Activated CD8-positive, alpha-beta memory T cell treated with anti-CD3 and anti-CD28 coated beads for 4 hours (primary cell): ENCODE measurements around the gene FAM227B.
"Not testable (repeated sequence)": the region's sequence is repeated elsewhere in the genome, so short reads cannot be mapped to it uniquely, and the experiment has no call there.

Experiments used
- DNase-seq, 2 donors: peaks; one replicate each; pipeline ENCODE4 v3.0.0-alpha.2; 2020; ENCODE audit warnings: low read depth in 2 of 2

Gene FAM227B, protein sequence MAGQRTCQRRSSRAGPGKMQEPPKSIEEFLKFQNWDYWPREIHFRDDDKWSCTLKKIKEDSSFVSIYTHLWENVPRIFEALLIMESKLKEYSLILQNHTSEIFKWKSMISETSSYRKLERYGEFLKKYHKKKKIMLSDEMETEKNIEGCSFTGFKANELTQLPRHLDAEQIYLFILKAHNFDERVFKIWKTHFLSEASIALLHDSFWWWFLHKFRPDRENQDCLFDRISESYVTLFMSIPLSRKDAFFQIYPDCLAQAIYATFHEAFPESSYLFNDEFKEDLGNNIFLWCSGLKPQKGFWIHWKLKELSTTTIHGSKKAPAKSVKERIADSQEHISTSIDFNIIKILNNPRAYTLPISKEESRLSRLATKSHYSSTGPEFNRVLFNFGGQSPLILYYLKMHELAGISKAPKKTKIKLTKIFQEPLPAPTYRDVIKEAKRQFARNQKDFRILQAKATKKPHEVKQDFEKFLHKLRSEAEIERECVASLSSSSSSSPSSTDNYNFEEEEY

DNA sequence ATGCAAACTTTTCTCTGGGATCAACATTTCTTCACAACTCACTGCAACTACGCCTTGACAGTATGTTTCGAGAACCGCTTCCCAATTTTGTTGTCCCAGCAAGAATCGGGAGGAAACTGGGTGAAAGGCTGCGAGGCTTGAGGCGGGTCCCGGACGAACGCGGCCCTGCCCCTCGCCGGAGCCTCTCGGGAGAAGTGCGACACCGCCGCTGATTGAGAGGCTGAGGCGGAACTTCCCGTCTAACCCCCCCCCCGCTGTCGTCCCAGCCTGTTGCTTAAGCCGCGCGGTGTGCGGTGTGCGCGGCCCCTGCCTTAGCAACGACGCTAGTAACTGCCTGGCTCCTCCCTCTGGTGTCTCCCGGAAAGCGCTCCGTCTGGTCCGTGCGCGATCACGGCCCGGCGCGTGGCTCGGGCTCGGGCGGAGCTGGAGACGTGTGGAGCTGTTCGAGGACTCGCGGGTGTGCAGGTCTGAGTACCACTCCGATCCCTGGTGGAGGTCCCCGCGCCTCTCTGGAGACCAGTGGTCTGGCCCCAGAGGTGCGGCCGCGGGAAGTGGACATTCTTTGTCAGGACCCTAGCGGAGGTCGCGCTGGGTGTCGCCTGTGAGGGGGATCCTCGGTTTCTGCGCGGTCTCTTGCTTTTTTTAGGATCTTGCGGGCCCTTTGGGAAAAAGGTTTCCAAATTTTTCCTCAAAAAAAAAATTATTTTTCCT, at the start of gene FAM227B, which contains the start of gene DTWD1:
Gene FAM227B (minus strand): TSS at position 161 of the 711 bp plus-strand sequence. CDS start 5,647 bp downstream, outside the sequence.
Gene DTWD1 (plus strand): TSS at position 391 of the 711 bp plus-strand sequence. CDS start 4,120 bp downstream, outside the sequence.
- peak; percentile 86 to 89 for DNase-seq

DNA sequence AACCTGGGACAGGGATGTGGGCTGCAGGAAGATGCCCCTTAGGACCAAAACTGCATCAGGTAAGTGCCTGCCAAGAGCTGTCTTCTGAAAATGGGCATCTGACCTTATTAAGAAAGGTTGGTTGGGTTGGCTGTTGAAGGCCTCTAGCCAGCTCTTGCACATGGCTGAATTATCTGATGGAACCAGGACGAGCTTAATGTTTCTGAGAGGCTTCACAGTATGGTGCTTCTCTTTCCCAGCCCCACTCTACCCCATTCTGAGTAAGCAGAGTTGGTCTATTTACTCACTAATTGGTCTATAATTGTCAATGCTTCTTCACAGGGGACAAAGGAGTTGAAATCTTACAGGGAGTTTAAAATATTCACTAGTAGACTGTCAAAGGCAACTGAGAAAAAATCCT, 48.7 kb upstream of the FAM227B start:
- no peak for DNase-seq

- not testable (repeated sequence) for DNase-seq
Measured at GRCh38 chr15:49666486-49666885, 45.9 kb upstream of the FAM227B start.

GRCh38 chr15:49664716-49665115, 44.1 kb upstream of the FAM227B start:
- no peak for DNase-seq

DNA sequence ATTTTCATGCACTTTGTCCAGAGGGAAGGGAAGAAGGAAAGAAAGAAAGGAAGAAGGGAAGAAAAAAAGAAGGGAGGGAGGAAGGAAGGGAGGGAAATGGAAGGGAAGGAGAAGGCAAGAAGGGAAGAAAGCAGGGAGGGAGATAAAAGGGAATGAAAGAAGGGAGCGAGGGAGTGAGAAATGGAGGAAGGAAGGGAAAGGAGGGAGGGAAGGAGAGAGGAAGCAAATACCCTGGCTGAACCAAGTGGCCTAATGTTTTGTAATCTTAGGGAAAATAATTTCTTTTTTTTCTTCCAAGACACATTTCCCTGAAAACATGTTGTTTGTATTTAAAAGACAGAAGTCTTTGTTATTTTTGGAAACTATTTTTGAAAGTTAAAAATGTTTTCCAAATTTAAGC, 36.1 kb upstream of the FAM227B start:
- no peak for DNase-seq

DNA sequence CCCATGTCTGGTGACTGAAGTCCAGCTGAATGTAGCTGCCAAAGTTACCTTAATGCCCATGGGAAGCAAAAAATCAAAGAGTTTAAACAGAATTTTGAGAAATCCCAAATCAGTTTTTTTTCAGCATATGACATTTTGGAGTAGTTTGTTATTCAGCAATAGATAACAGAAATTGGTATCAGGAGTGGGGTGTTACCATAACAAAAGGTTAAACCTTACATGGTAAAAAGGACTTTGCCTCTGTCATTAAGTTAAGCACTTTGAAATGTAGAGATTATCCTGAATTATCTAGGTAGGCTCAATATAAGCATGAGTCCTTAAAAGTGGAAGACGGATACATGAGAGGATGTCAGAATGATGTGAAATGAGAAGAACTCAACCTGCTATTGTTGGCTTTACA, 32.3 kb upstream of the FAM227B start:
- no peak for DNase-seq

DNA sequence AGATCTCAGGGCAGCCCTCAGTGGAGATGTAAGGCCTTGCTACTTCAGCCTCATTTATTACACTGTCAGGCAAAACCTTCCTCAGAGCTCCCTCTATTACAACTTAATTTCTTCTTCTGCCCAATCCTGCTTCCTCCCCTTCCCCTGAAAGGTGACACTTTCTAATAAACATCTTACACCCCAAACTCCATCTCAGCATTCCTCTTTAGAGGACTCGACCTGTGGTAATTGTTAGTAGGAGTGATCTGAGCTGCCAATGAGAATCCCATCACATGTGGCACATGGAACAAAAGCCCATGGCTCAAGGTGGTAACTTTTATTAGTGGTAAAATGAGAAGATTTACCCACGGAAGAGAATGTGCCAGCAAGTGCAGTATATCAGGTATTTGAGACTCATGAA, 30.1 kb upstream of the FAM227B start:
- no peak for DNase-seq

DNA sequence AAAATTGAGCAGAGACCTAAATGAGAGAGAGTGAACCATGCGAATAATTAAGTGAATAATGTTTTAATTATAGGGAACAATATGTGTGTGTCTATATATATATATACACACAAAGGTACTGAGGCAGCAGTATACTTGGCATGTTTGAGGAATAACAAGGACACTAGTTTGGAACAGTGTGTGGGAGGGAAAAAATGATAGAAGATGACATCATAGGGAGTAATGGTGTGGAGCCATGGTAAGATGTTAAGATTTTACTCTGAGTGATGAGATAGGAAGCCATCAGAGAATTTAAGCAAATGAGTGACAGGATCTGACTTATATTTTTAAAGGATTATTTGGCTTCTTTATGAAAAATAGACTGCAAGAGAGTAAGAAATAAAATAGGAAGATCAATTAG, 29.4 kb upstream of the FAM227B start:
- DNase-seq, result no peak

GRCh38 chr15:49646891-49647290, 26.3 kb upstream of the FAM227B start:
- no peak for DNase-seq

GRCh38 chr15:49645941-49646340, 25.3 kb upstream of the FAM227B start:
- no peak for DNase-seq

DNA sequence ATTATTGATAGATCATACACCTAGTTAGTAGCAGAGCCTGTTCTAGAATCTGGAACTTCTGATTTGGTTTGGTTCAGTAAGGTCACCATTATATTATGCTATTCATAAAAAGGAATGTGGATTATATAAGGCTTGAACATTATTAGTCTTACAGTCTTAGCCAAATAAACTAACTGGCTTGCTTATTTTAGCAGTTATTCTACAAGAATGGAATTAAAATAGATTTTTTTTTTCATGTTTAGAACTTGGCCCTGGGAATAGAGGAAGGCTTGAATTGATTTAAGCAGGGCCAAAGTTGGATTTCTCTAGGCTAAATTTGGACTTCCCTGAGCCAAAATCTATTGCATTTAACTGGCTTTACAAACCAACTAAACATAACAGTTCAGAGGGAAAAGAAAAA, 24.7 kb upstream of the FAM227B start:
- DNase-seq, result no peak

GRCh38 chr15:49644364-49644794, 23.8 kb upstream of the FAM227B start:
- DNase-seq, result no peak

- DNase-seq, result no peak
Measured at GRCh38 chr15:49637857-49638256, 17.2 kb upstream of the FAM227B start.

DNA sequence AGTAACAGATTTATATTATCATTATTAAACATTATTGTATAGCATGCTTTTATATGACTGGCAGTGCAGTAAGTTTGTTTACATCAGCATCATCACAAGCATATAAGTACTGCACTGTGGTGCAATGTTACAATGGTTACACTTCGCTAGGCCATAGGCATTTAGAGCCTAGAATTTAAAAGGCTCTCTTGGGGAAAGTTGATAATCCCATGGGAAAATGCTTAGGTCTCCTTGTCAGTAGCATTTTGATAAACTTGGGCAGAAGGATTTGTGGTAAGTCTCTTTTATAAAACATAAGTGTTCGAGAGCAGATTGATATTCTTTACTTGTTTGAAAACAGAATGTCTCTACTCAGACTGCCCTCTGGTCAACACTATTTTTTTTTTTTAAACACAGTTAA, 7.8 kb upstream of the FAM227B start:
- DNase-seq, result no peak

DNA sequence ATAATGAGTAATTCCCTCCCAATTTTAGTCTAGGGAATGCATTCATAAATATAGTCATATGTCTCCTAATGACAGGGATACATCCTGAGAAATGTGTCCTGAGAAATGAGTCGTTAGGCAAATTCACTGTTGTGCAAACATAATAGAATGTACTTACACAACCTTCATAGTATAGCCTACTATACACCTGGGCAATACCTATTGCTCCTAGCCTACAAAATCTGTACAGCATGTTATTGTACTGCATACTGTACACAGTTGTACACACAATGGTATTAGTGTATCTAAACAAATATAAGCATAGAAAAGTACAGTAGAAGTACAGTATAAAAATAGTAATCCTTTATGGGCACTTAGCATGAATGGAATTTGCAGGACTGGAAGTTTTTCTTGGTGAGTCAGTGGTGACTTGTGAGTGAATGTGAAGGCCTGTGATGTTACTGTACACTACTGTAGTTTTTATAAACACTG, 6.8 kb upstream of the FAM227B start:
- no peak for DNase-seq

GRCh38 chr15:49625460-49626036, 4.9 kb upstream of the FAM227B start:
- DNase-seq, result no peak

- DNase-seq, result no peak
Measured at GRCh38 chr15:49624056-49624455, 3.4 kb upstream of the FAM227B start.

DNA sequence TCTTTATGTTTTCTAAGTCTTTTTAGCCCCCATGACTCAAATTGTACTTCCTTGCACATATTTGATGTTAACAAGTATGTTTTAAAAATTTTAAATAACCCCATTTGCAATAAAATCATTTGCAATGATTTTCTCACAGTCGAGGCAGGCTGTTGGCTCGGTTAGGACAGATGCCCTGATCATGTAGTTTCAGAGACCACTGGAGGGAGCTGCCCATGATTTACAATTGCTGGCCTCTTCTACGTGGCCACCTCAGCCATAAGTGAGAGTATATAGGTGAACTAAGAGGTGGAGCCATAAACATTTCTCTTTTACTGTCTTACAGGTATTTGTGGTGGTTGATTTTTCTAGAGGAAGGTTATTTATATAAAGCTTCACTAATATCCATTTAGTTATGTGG, 1.9 kb upstream of the FAM227B start:
- no peak for DNase-seq

- DNase-seq, result no peak
Measured at GRCh38 chr15:49621887-49622286, 1.3 kb upstream of the FAM227B start.

GRCh38 chr15:49621401-49621811, 788 bp upstream of the FAM227B start:
- DNase-seq, result no peak

DNA sequence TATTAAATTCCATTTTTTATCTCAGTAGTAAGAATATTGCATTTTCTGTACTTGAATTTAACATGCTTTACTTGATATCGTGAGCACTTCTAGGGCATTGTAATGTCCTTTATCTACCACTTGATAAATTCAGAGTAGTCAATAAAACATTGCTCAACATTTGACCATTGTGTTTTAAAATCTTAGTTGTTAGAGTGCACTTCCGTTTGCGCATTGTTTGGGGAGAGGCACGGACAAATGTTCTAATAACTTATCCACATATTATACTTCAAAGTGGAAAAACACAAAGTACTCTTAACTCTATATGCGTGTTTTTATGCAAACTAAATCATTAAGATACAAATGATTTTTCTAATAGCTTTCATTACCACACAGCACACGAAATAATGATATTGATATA, 419 bp downstream of the FAM227B start:
- no peak for DNase-seq

DNA sequence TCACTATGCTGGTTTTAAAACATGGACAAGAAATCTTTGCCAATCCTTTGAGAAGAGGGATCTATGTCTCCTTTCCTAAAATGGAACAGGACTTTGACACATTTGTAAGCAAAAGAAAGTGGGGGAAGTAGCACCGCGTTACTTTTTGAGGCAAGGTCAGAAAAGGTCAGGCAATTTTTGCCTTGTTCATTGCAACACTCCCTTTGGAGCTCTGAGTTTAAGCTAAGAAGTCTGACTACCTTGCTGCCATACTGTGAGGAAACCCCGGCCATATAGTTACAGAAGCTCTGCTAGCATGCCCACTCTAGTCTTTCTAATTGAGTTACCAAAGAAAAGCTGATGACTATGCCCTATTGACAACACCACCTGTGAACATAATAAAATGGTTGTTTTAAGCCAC, 1.4 kb downstream of the FAM227B start:
- no peak for DNase-seq
